22Rv1 (cell line): Measurements from ENCODE around the gene CCSER1.
A peak's percentile ranks its signal among the peaks of the same experiment; 100 is the strongest.

Experiments used
- H3K27ac ChIP-seq: fragments of 450-650 bp; 2 replicates; pipeline ENCODE4 v1.5.1; 2017
- ZFX ChIP-seq: fragments of 450-650 bp; IDR thresholded peaks from 2 replicates; pipeline ENCODE4 v1.6.1; 2017; ENCODE audit warnings: antibody characterized with exemption, borderline replicate concordance
- TF ChIP-seq, protein P1 (sequence below): fragments of 450-650 bp; IDR thresholded peaks from 2 replicates; pipeline ENCODE4 v1.5.1; 2017; ENCODE audit warnings: mild to moderate bottlenecking

CCSER1 gene

DNA sequence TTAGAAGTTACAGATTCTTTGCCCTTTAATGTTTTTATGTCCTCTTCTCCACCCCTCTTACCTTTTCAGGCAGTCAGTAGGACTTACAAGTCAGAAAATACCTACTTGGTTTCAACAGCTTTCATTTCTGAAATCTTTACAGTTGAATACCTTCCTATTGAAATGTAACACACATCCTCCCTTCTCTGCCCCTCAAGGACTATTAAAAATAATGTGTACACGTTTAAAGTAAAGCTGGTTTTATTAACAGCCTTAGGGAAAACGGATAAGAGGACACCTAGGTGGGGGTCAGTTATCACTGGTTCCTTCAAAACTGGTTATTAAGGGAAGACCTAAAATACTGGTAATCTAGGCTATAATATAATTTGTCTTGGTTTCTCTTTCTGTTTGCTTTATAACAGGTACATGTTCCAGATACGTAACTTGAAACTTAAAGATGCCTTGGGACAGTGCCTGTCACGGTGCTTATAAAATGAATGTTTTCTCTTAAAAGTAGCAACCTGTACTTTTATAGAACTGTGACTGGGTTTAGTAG, 1.8 kb downstream of the CCSER1 start:
- peak overlapping the region; percentile 92 for H3K27ac ChIP-seq
- no peak for TF ChIP-seq ZFX
- TF ChIP-seq, protein P1, sequence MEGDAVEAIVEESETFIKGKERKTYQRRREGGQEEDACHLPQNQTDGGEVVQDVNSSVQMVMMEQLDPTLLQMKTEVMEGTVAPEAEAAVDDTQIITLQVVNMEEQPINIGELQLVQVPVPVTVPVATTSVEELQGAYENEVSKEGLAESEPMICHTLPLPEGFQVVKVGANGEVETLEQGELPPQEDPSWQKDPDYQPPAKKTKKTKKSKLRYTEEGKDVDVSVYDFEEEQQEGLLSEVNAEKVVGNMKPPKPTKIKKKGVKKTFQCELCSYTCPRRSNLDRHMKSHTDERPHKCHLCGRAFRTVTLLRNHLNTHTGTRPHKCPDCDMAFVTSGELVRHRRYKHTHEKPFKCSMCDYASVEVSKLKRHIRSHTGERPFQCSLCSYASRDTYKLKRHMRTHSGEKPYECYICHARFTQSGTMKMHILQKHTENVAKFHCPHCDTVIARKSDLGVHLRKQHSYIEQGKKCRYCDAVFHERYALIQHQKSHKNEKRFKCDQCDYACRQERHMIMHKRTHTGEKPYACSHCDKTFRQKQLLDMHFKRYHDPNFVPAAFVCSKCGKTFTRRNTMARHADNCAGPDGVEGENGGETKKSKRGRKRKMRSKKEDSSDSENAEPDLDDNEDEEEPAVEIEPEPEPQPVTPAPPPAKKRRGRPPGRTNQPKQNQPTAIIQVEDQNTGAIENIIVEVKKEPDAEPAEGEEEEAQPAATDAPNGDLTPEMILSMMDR = no peak

DNA sequence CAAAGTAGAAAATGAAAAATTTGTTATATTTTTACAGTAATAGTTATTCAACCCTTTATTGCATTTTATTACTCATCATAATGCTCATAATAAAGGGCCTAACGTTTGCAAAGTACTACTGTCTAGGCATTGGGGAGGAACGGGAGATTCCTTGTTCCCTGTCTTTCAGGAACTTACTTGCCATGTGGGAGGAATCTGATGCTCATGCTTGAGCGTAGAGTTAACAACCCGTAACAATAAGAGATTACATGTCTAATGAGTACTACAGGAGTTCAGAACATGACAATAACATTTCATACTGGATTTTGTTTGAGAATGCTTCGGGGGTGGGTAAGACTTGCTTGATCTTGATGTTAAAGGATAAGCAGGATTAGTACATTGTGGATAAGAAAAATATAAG, 2.9 kb downstream of the CCSER1 start:
- TF ChIP-seq, protein P1 = no peak
- no peak for TF ChIP-seq ZFX
- H3K27ac ChIP-seq = no peak overlapping the region

DNA sequence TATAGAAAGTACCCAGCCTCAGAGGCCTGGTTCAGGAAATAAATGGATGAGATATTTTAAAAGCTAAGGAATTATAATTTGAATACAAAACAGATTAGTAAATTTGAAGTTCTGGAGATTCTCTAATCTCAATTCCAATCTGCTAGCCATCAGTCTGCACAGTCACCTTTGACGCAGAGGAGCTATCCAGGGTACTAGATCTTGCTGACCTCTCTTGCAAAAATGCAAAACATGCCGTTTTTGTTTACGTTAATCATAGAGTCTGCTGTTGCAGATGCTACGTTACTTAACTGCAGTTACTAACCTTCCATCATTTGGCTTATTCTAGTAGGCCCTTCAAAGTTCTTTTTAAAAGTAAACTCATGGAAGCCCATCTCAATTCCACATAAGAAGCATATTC, 10.4 kb downstream of the CCSER1 start:
- no peak overlapping the region for H3K27ac ChIP-seq
- no peak for TF ChIP-seq ZFX
- TF ChIP-seq, protein P1 = no peak

DNA sequence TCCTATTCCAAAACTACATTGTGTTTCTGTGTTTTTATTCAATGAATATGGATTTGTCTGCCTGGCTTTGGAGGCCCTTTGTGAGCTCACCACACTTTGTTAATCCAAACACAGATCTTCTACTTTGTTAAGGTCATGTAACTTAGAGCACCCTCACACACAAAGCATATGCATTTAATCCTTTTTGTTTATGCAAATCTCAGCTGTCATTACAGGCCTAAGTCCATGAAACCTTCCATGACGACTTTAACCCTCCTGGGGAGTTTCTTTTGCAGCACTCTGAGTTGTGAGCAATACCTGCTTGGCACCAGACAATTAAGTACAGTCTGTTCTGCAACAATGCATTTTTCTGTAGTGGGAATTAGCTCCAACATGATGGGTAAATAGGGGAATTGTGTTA, 14.9 kb downstream of the CCSER1 start:
- TF ChIP-seq, protein P1 = no peak
- no peak for TF ChIP-seq ZFX
- 0 out of 2 replicates have a peak overlapping the region, but pooled peaks have one; percentile 4 for H3K27ac ChIP-seq

DNA sequence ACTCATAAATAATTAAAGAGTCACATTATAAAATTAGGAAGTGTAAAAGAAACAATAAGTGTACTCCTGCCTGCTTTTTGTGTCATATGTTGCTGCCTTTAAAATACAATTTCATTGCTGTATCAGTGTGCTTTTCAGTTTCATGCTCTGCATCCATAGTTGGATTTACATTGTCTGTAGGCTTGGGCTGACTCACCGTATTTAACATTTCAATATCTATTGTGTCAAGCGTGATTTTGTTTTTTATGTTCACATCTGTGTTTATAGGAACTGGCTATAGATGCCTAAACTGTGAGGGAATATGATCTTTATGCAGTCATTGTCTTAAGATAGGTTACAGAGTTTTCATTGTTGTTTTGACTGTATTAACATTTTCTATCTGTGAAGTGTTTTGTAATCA, 18.1 kb downstream of the CCSER1 start:
- no peak overlapping the region for H3K27ac ChIP-seq
- TF ChIP-seq, protein P1 = no peak
- no peak for TF ChIP-seq ZFX

DNA sequence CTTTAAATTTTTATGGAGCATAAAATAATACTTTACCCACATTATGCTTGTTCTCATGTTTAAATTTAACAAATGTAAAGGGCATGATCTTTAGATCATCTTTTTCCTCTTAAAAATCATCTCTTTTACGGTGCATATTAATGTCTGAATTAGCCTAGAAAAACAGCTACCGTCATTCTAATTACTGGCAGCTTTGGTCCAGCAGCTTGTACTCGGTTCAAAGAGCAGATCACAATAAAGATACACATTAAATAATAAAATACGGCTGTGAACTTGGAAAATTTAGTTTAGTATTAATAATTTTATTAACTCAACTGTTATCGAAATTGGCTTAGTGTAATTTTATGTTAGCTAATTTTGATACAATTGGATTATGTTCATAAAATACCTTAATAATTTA, 19.1 kb downstream of the CCSER1 start:
- TF ChIP-seq ZFX = no peak
- TF ChIP-seq, protein P1 = no peak
- H3K27ac ChIP-seq = no peak overlapping the region

DNA sequence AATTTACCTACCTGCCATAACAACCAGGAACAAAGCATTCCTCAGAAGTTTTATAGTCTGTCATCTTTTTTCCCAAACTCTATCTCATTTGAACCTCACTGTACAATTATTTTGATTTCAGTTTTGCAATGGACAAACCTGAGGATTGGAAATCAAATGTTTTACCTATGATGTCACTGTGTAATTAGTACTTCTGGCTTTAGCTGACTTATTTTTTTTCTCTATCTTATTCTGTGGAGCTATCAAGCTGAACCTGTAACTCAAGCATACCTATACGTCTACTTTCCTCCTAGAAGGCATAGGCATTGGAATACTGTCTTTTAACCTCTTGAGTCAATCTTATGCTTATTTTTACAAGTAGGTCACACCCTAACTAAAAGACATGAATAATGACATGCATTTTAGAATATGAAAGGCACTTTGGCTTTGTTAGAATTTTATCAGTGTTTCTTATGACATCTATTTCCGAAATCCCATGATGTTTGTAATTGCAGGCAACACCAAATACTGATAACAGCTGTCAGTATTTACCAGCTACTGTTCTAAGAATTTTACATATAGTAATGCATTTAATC, 21.5 kb downstream of the CCSER1 start:
- H3K27ac ChIP-seq = no peak overlapping the region
- no peak for TF ChIP-seq ZFX
- TF ChIP-seq, protein P1 = no peak
